CD4-positive, alpha-beta T cell (primary cell): ENCODE results near the gene TTC34. TPM values are rescaled to one million over a fixed set of nuclear protein-coding genes. Genes with fewer than 3 reads are reported as not detected.

Source experiments
- ATAC-seq: fragments of 200-7000 bp; cut with Tn5 transposase; one replicate; pipeline ENCODE4 v1.10.0; 2022; ENCODE audit warnings: mild to moderate bottlenecking; ENCODE audit not compliant: poor library complexity
- CTCF ChIA-PET: fragments of 350-600 bp; sonication (Branson Sonifier 250); formaldehyde crosslinking; loops from one replicate; lab custom pipeline; 2021; ENCODE audit warnings: antibody characterized with exemption, inconsistent platforms; lab: Charles Lee
- POLR2A ChIA-PET: fragments of 350-600 bp; sonication (Branson Sonifier 250); formaldehyde crosslinking; loops from one replicate; lab custom pipeline; 2021; ENCODE audit warnings: antibody characterized with exemption, inconsistent platforms; lab: Charles Lee
- DNase-seq, 14 experiments: peaks; one replicate each; pipeline ENCODE4 v3.0.0-alpha.2; 2013 to 2020; ENCODE audit warnings: mixed read lengths in 2 of 14
- H3K27ac ChIP-seq, 2 donors: one replicate each; pipeline versions ENCODE4 v1.5.1 to v1.7.0; 2013; ENCODE audit warnings: low read length in 2 of 2, low read depth in 1 of 2, mild to moderate bottlenecking in 1 of 2
- H3K27me3 ChIP-seq, 2 experiments: 1 replicate in 1 of 2; 2 replicates in 1 of 2; pipeline versions ENCODE4 v1.6.1 to v1.7.0; 2013; ENCODE audit warnings: low read length in 2 of 2, control low read depth in 1 of 2, mild to moderate bottlenecking in 1 of 2, moderate library complexity in 1 of 2; ENCODE audit not compliant: insufficient read depth in 2 of 2, control insufficient read depth in 1 of 2
- H3K36me3 ChIP-seq: one replicate; pipeline ENCODE4 v1.6.1; 2013; ENCODE audit warnings: low read length, control low read depth; ENCODE audit not compliant: insufficient read depth
- H3K4me1 ChIP-seq: one replicate; pipeline ENCODE4 v1.6.1; 2013; ENCODE audit warnings: low read length, control low read depth; ENCODE audit not compliant: insufficient read depth
- H3K4me3 ChIP-seq: one replicate; pipeline ENCODE4 v1.5.1; 2013; ENCODE audit warnings: mild to moderate bottlenecking, low read length, moderate library complexity
- H3K9me3 ChIP-seq, 2 experiments: 1 replicate in 1 of 2; 2 replicates in 1 of 2; pipeline versions ENCODE4 v1.6.1 to v1.7.0; 2013; ENCODE audit warnings: low read length in 2 of 2, mild to moderate bottlenecking in 2 of 2, control low read depth in 1 of 2, moderate library complexity in 1 of 2; ENCODE audit not compliant: control insufficient read depth in 1 of 2, insufficient read depth in 1 of 2
- H3K27ac Mint-ChIP-seq: one replicate; pipeline ENCODE4 v1.8.0; 2020; ENCODE audit warnings: mixed read lengths
- H3K27me3 Mint-ChIP-seq: one replicate; pipeline ENCODE4 v1.8.0; 2021; ENCODE audit warnings: mixed read lengths
- H3K36me3 Mint-ChIP-seq: one replicate; pipeline ENCODE4 v1.8.0; 2021; ENCODE audit warnings: low read depth, mixed read lengths
- H3K4me1 Mint-ChIP-seq: one replicate; pipeline ENCODE4 v1.8.0; 2021; ENCODE audit warnings: low read depth, mixed read lengths
- H3K4me3 Mint-ChIP-seq: one replicate; pipeline ENCODE4 v1.8.0; 2020; ENCODE audit warnings: mild to moderate bottlenecking, mixed read lengths
- H3K9me3 Mint-ChIP-seq: one replicate; pipeline ENCODE4 v1.8.0; 2020; ENCODE audit warnings: mixed read lengths
- CTCF ChIP-seq: fragments of 200-600 bp; IDR thresholded peaks from one replicate; pipeline ENCODE4 v1.8.0; 2022; ENCODE audit warnings: antibody characterized with exemption, mild to moderate bottlenecking
- intact Hi-C, 2 experiments: fragments of 100-400 bp; cut with DNase I in 1 of 2; cut with micrococcal nuclease in 1 of 2; formaldehyde crosslinking; loops; one replicate each; pipeline versions ENCODE4 v1.15.1 to v1.9.0; 2023 to 2025; cut with DNase I, micrococcal nuclease
- total RNA-seq, 174 experiments: library from RNA in 2 of 174; stranded (reverse) in 2 of 174; gene quantifications; one replicate each; pipeline ENCODE4 v1.2.3 and lab custom pipeline; 2021 to 2026

Gene TTC34
- total RNA-seq, 2 experiments from 2014 or later: 1.3 TPM

DNA sequence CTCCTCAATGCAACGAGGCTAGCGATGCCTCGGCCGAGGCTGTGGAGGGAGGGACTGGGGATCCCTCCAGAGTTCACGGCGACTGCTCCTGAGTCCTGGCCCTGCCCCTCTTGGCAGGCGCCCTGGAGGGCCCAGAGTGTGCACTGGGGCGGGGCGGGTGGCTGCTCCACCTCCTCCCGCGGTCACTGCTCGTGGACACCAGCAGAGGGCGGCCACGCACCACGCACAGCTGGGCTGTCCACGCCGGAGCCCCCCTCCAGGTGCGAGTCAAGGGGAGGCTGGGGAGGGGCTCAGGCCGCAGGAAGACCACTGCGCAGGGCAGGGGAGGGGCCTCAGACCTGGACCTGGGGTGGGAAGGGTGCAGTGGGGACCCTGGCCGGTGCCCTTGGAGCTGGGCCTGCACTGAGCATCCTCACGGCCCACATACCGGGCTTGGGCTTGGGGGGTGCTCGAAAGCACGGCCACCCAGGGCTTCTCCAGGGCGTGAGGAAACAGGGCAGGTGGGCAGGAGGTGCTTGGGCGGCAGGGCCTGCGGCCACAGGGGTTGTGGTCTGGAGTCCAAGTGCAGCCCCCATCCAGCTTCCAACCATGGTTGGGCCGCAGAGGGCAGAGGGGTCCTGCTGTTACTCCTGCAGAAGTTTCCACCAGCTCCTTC, 20.6 kb upstream of the TTC34 start:
- peak; percentile 21 to 73 (median 45) for DNase-seq
- CTCF ChIA-PET: interaction anchor here (1.2 kb wide), 1 partner anchor 100 kb away, joined by 5 read pairs; no protein-coding TSS in a partner anchor
- Mint-ChIP-seq H3K27ac (no peak overlapping the region), H3K4me3 (no peak overlapping the region), H3K4me1 (no peaks in the 10 kb centered on the region), H3K9me3 (no peaks in the 10 kb centered on the region), H3K27me3 (peaks cover 4% of the 10 kb centered on the region), H3K36me3 (no peaks in the 10 kb centered on the region)
- Histone ChIP-seq H3K4me3 (no peak overlapping the region), H3K9me3 (peaks cover 0 to 16% of the 10 kb centered on the region in 2 experiments), H3K4me1 (peaks cover 11% of the 10 kb centered on the region), H3K36me3 (no peaks in the 10 kb centered on the region), H3K27ac (no peak overlapping the region), H3K27me3 (peaks cover 6 to 11% of the 10 kb centered on the region in 2 experiments)
- intact Hi-C loops: loop anchor here (1.0 to 5.0 kb wide), 4 partner anchors 18 to 600 kb away; no protein-coding TSS in a partner anchor
- ATAC-seq: peak; percentile 88
- POLR2A ChIA-PET: interaction anchor here (1.5 kb wide), 1 partner anchor 11 kb away, joined by 4 read pairs; no protein-coding TSS in a partner anchor
- TF ChIP-seq CTCF: peak; percentile 76

DNA sequence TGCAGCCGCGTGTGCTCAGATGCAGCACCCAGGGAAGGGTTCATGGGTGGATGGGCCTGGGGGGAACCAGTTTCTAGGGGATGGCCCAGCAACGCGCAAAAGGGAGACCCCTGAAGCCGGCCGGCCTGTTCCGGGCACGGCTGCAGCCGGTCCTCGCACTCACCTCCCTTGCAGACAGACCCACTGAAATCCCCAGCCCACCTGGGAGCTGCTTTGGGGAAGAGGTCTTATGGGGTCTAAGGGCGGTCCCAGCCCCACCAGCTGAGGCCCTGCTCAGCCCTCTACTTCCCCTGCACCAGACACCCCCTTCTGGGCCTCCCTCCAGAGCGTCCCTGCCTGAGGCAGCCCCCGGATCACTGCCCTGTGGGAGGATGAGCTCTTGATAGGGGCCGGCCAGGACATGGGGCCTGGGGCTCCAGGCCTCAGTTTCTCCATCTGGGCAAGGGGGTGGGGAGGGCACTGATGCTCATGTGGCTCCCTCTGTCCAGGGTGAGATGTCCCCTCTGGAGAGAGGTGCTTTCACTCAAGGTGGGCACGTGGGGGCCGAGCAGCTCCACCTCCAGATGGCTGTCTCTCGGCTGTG, 20.0 kb upstream of the TTC34 start:
- no peak overlapping the region for H3K4me3 Mint-ChIP-seq
- ATAC-seq (no peak), DNase-seq (no peak)
- no peaks in the 10 kb centered on the region for H3K9me3 Mint-ChIP-seq
- intact Hi-C loops: loop anchor here (5.0 kb wide), 2 partner anchors 101 to 601 kb away; no protein-coding TSS in a partner anchor
- Histone ChIP-seq H3K27ac (no peak overlapping the region), H3K9me3 (peaks cover 0 to 10% of the 10 kb centered on the region in 2 experiments), H3K27me3 (peaks cover 6 to 11% of the 10 kb centered on the region in 2 experiments), H3K4me3 (no peak overlapping the region), H3K36me3 (no peaks in the 10 kb centered on the region), H3K4me1 (peaks cover 11% of the 10 kb centered on the region)
- H3K27ac Mint-ChIP-seq: no peak overlapping the region
- CTCF ChIA-PET: interaction anchor here (1.2 kb wide), 1 partner anchor 101 kb away, joined by 5 read pairs; no protein-coding TSS in a partner anchor
- TF ChIP-seq CTCF: no peak
- no peaks in the 10 kb centered on the region for H3K4me1 Mint-ChIP-seq
- POLR2A ChIA-PET: interaction anchor here (1.5 kb wide), 1 partner anchor 11 kb away, joined by 4 read pairs; no protein-coding TSS in a partner anchor
- peaks cover 4% of the 10 kb centered on the region for H3K27me3 Mint-ChIP-seq
- H3K36me3 Mint-ChIP-seq: no peaks in the 10 kb centered on the region

DNA sequence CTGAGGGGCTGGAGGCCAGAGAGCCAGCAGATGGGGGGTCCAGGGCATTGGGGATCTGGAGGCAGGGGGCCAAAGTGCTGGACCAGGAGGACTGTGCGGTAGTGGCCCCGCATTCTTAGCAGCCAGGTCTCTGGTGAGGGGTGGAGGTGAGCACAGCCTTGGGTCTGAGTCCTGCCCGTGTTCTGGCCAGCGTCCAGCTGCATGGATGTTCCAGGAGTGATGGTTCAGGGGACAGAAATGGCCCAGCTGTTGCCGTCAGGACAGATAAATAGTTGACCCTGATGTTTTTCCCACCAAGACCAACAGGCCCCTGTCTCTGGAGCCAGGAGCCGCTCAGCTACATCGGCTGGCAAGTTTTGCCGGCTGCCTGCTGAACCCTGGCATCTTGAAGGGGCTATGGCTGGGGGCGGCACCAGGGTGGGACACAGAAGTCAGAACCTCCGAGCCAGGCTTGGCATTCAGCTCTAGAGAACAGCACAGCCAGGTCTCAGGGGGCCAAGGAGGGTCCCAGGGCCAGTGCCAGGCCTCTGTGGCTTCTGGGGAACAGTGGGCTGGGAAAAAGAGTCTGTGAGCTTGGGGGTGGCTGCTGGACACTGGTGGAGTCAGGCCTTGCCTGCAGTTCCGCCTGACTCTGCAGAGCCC, 19.4 kb upstream of the TTC34 start:
- Mint-ChIP-seq H3K4me1 (no peaks in the 10 kb centered on the region), H3K4me3 (no peak overlapping the region), H3K27me3 (peaks cover 4% of the 10 kb centered on the region), H3K27ac (no peak overlapping the region), H3K9me3 (no peaks in the 10 kb centered on the region), H3K36me3 (no peaks in the 10 kb centered on the region)
- H3K9me3 ChIP-seq: peaks cover 0 to 4% of the 10 kb centered on the region in 2 experiments
- H3K27ac ChIP-seq: no peak overlapping the region
- ATAC-seq (no peak), DNase-seq (no peak)
- POLR2A ChIA-PET: interaction anchor here (1.5 kb wide), 1 partner anchor 12 kb away, joined by 4 read pairs; no protein-coding TSS in a partner anchor
- intact Hi-C loops: loop anchor here (5.0 kb wide), 2 partner anchors 101 to 601 kb away; no protein-coding TSS in a partner anchor
- no peaks in the 10 kb centered on the region for H3K36me3 ChIP-seq
- H3K4me1 ChIP-seq: peaks cover 11% of the 10 kb centered on the region
- H3K4me3 ChIP-seq: no peak overlapping the region
- H3K27me3 ChIP-seq: peaks cover 6 to 11% of the 10 kb centered on the region in 2 experiments
- no peak for TF ChIP-seq CTCF
- CTCF ChIA-PET: no interaction called here
